Keratinocyte (primary cell): Measurements from ENCODE around the gene CD93. TPM values are rescaled to one million over a fixed set of nuclear protein-coding genes. Genes with fewer than 3 reads are reported as not detected.

Experiments
- DNase-seq: peaks from one replicate; pipeline ENCODE4 v3.0.0-alpha.2; 2011; ENCODE audit warnings: low read depth, missing footprints, low spot score
- FAIRE-seq: peaks from 2 replicates; lab custom pipeline; 2011; peaks lifted over from hg19 to GRCh38; lab: Jason Lieb, UNC
- H2AFZ ChIP-seq: 2 replicates; pipeline ENCODE4 v1.6.0; 2012; ENCODE audit warnings: low read length, control low read depth, inconsistent platforms; ENCODE audit not compliant: control insufficient read depth
- H3K27ac ChIP-seq: 2 replicates; pipeline ENCODE4 v1.5.1; 2011; ENCODE audit warnings: low read length; ENCODE audit not compliant: control insufficient read depth, insufficient read depth
- H3K27me3 ChIP-seq: 3 replicates; pipeline ENCODE4 v1.6.0; 2011; ENCODE audit warnings: low read length; ENCODE audit not compliant: control insufficient read depth, insufficient read depth; ENCODE audit errors: extremely low read depth
- H3K36me3 ChIP-seq, 2 experiments: 2 replicates in 1 of 2; 3 replicates in 1 of 2; pipeline ENCODE4 v1.5.1; 2011; ENCODE audit warnings: low read length in 2 of 2, mild to moderate bottlenecking in 1 of 2; ENCODE audit not compliant: control insufficient read depth in 2 of 2, insufficient read depth in 2 of 2; ENCODE audit errors: extremely low read depth in 1 of 2
- H3K4me1 ChIP-seq: 3 replicates; pipeline ENCODE4 v1.5.1; 2011; ENCODE audit warnings: low read length; ENCODE audit not compliant: control insufficient read depth, insufficient read depth; ENCODE audit errors: extremely low read depth
- H3K4me2 ChIP-seq: 3 replicates; pipeline ENCODE4 v1.6.0; 2011; ENCODE audit warnings: low read depth, low read length; ENCODE audit not compliant: control insufficient read depth, insufficient read depth; ENCODE audit errors: extremely low read depth
- H3K4me3 ChIP-seq, 3 experiments: fragments of 200-600 bp in 1 of 3; sonication (generic) in 1 of 3; 2 replicates in 2 of 3; 3 replicates in 1 of 3; pipeline ENCODE4 v1.5.1; 2011 to 2016; ENCODE audit warnings: low read length in 3 of 3, mild to moderate bottlenecking in 3 of 3, control low read depth in 2 of 3, inconsistent platforms in 1 of 3, low read depth in 1 of 3, mixed read lengths in 1 of 3, mixed run types in 1 of 3, moderate library complexity in 1 of 3; ENCODE audit not compliant: control insufficient read depth in 2 of 3, insufficient read depth in 2 of 3; ENCODE audit errors: extremely low read depth in 1 of 3
- H3K79me2 ChIP-seq: 2 replicates; pipeline ENCODE4 v1.6.0; 2012; ENCODE audit warnings: low read length; ENCODE audit not compliant: control insufficient read depth, insufficient read depth
- H3K9ac ChIP-seq: 3 replicates; pipeline ENCODE4 v1.6.0; 2011; ENCODE audit warnings: low read length; ENCODE audit not compliant: control insufficient read depth, insufficient read depth; ENCODE audit errors: extremely low read depth
- H3K9me1 ChIP-seq: 3 replicates; pipeline ENCODE4 v1.6.0; 2011; ENCODE audit warnings: low read length; ENCODE audit not compliant: control insufficient read depth, insufficient read depth; ENCODE audit errors: extremely low read depth
- H3K9me3 ChIP-seq: 2 replicates; pipeline ENCODE4 v1.5.1; 2012; ENCODE audit warnings: low read depth, low read length; ENCODE audit not compliant: control insufficient read depth
- H4K20me1 ChIP-seq: 3 replicates; pipeline ENCODE4 v1.6.0; 2011; ENCODE audit warnings: low read length; ENCODE audit not compliant: control insufficient read depth, insufficient read depth; ENCODE audit errors: extremely low read depth
- EZH2 ChIP-seq: IDR thresholded peaks from one replicate; pipeline ENCODE4 v1.6.1; 2012; ENCODE audit warnings: inconsistent platforms, mild to moderate bottlenecking, low read length, moderate library complexity
- dilution Hi-C: fragments of 300-500 bp; cut with MboI; formaldehyde crosslinking; loops from one replicate; pipeline ENCODE4 v1.7.0; 2020; ENCODE audit warnings: low sequenced_read_pairs; ENCODE audit not compliant: extremely low pct_ligation_motif_present
- polyA plus RNA-seq, 5 experiments: library from polyadenylated mRNA; depleted of rRNA in 3 of 5; stranded (reverse) in 3 of 5; stranded (forward) in 1 of 5; unstranded in 1 of 5; fragments of >200 nt; gene quantifications; 1 replicate in 1 of 5; 2 replicates in 3 of 5; 3 replicates in 1 of 5; pipeline versions ENCODE4 v1.2.1 to v1.2.3, GENCODE V29; 2011 to 2012; ENCODE audit warnings: missing spikeins in 2 of 5, low read depth in 1 of 5, low replicate concordance in 1 of 5
- TF ChIP-seq, protein P1 (sequence below), 3 experiments: IDR thresholded peaks in 1 of 3; conservative IDR thresholded peaks in 1 of 3; optimal IDR thresholded peaks in 1 of 3; 2 replicates in 2 of 3; 3 replicates in 1 of 3; pipeline versions ENCODE3 to v1.5.1; 2011; ENCODE audit warnings: low read length in 3 of 3, mild to moderate bottlenecking in 3 of 3, moderate library complexity in 2 of 3, control low read depth in 1 of 3, inconsistent platforms in 1 of 3; ENCODE audit not compliant: insufficient read depth in 2 of 3; ENCODE audit errors: extremely low read depth in 1 of 3

Gene CD93
- polyA plus RNA-seq, 1 donor (not counting 4 experiments of a cell fraction or from before 2014, with no cell fraction given), result not detected

DNA sequence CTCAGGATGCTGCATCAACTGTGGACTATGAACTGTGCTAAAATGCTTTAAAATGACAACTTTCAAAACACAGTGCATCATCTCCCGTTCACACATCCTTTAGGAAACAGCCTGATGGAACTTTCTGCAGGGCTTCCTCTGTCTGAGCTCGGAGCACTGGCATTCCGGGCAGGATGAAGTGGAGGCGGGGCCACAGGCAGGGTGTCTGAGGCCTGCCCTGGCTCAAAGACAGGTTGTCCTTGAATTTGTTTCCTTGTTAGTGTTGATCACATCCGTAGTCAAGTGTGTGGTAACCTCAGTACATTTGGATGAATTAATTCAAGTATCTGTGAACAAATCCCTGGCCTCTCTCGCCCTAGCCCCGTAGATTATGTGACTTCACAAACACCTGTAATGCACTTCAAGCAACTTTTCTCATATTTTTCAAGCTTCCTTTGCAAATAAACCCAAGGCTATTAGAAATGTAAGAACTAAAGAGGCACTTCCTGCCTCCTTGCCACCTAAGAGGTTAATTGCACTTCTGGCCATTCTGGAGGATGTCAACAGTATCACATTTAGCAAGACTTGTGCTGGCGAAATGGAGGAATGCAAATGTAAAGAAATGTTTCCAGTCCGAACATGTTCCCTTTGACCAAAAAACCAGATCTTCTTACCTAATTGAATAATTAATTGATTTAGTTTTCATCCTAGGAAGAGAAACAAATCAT is 3.1 kb downstream of the CD93 start:
- Histone ChIP-seq H3K9me3 (no peaks in the 10 kb centered on the region), H3K4me3 (no peak overlapping the region), H4K20me1 (no peaks in the 10 kb centered on the region), H3K9me1 (no peaks in the 10 kb centered on the region), H3K27me3 (no peaks in the 10 kb centered on the region), H3K4me1 (peaks cover 10% of the 10 kb centered on the region), H2AFZ (peak overlapping the region; percentile 66), H3K79me2 (no peaks in the 10 kb centered on the region), H3K27ac (peak overlapping the region; percentile 19), H3K4me2 (peak overlapping the region; percentile 44), H3K9ac (no peak overlapping the region), H3K36me3 (no peaks in the 10 kb centered on the region)
- dilution Hi-C loops, result no loop called here
- peak; percentile 72 for FAIRE-seq
- no peak for DNase-seq
- TF ChIP-seq, protein P1, sequence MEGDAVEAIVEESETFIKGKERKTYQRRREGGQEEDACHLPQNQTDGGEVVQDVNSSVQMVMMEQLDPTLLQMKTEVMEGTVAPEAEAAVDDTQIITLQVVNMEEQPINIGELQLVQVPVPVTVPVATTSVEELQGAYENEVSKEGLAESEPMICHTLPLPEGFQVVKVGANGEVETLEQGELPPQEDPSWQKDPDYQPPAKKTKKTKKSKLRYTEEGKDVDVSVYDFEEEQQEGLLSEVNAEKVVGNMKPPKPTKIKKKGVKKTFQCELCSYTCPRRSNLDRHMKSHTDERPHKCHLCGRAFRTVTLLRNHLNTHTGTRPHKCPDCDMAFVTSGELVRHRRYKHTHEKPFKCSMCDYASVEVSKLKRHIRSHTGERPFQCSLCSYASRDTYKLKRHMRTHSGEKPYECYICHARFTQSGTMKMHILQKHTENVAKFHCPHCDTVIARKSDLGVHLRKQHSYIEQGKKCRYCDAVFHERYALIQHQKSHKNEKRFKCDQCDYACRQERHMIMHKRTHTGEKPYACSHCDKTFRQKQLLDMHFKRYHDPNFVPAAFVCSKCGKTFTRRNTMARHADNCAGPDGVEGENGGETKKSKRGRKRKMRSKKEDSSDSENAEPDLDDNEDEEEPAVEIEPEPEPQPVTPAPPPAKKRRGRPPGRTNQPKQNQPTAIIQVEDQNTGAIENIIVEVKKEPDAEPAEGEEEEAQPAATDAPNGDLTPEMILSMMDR (optimal IDR thresholded peaks at IDR 0.05 in 1 of 3, IDR thresholded peaks at IDR 0.05 in 1 of 3, conservative IDR thresholded peaks at IDR 0.05 in 1 of 3; ENCODE audit: extremely low read depth in 1 of 3, insufficient read depth in 2 of 3, low read length in 3 of 3), result no peak
- TF ChIP-seq EZH2, result no peak

DNA sequence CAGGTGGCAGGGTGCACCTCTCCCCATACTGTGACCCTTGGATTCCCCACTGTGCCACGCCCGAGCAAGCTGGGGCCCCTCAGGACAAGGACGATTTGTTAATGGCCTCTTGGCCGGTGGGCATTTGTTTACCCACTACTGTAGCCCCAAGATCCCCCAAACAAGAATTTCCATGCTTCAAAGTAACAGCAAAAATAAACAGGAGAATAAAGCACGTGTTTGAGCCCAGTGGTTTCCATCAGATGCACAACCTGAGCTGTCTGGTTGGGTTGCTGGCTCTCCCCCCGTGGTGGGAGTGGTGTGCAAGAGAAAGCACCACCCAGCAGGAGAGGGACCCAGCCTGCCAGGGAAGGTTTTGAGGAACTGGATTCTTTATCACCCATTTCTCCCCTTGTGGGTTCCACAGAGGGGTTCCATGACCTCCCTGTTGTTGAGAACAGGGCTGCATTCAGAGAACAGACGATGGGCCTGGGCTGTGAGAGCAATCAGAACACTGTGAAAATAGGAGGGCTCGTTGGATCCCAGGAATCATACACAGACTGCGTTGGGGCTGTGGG is 4.8 kb downstream of the CD93 start:
- FAIRE-seq, result no peak
- Histone ChIP-seq H3K79me2 (no peaks in the 10 kb centered on the region), H3K9me3 (no peaks in the 10 kb centered on the region), H3K9ac (no peak overlapping the region), H3K9me1 (no peaks in the 10 kb centered on the region), H2AFZ (no peak overlapping the region), H3K4me3 (no peak overlapping the region), H3K36me3 (no peaks in the 10 kb centered on the region), H3K27ac (no peak overlapping the region), H4K20me1 (no peaks in the 10 kb centered on the region), H3K4me1 (peaks cover 10% of the 10 kb centered on the region), H3K27me3 (no peaks in the 10 kb centered on the region), H3K4me2 (no peak overlapping the region)
- dilution Hi-C loops, result no loop called here
- no peak for TF ChIP-seq EZH2
- TF ChIP-seq, protein P1 (optimal IDR thresholded peaks at IDR 0.05 in 1 of 3, IDR thresholded peaks at IDR 0.05 in 1 of 3, conservative IDR thresholded peaks at IDR 0.05 in 1 of 3; ENCODE audit: extremely low read depth in 1 of 3, insufficient read depth in 2 of 3, low read length in 3 of 3), result no peak
- DNase-seq, result no peak
